Esophagus squamous epithelium (tissue), 4 donors: ENCODE measurements around the gene FRMD5.

Experiments used
- CTCF ChIP-seq, 6 experiments: fragments of 450-650 bp in 4 of 6; fragments of 200-600 bp in 2 of 6; sonication (generic) in 2 of 6; IDR thresholded peaks; one replicate each; pipeline ENCODE4 v1.5.1; 2016 to 2019; ENCODE audit warnings: antibody characterized with exemption in 6 of 6, mild to moderate bottlenecking in 4 of 6, moderate library complexity in 4 of 6
- POLR2A ChIP-seq, 4 donors: fragments of 450-650 bp; IDR thresholded peaks; one replicate each; pipeline ENCODE4 v1.6.1; 2017; ENCODE audit warnings: antibody characterized with exemption in 4 of 4, mild to moderate bottlenecking in 4 of 4, moderate library complexity in 3 of 4

GRCh38 chr15:44033894-44034293 lies 161.2 kb downstream of the FRMD5 start:
- TF ChIP-seq CTCF (IDR thresholded peaks at IDR 0.05) (no peak), POLR2A (IDR thresholded peaks at IDR 0.05) (no peak)
